H1 (cell line): ENCODE data around the gene ECPAS. TPM values are rescaled to one million over a fixed set of nuclear protein-coding genes. Genes with fewer than 3 reads are reported as not detected.

ENCODE experiments used
- BCL11A ChIP-seq, 2 experiments: IDR thresholded peaks; one replicate each; pipeline ENCODE4 v1.6.1; 2011; ENCODE audit warnings: low read depth in 2 of 2, low read length in 2 of 2, mild to moderate bottlenecking in 2 of 2
- polyA plus RNA-seq, 7 experiments: library from polyadenylated mRNA; depleted of rRNA in 3 of 7; stranded (reverse) in 5 of 7; unstranded in 2 of 7; fragments of >200 nt in 5 of 7; fragments of 200-250 nt in 2 of 7; gene quantifications; 1 replicate in 5 of 7; 2 replicates in 1 of 7; 4 replicates in 1 of 7; pipeline versions ENCODE4 v1.2.1 to v1.2.3, GENCODE V29; 2011 to 2013; ENCODE audit warnings: missing spikeins in 2 of 7, mixed read lengths in 2 of 7
- total RNA-seq: library from RNA; stranded (reverse); fragmentation: NEBNext Ultra II Directional; extraction: Animal tissue kit (Norgen Biotek cat#: 25700); gene quantifications from 2 replicates; pipeline ENCODE4 v1.2.1, GENCODE V29; 2021

Gene ECPAS
- total and polyA plus RNA-seq, 2 of the 8 experiments (the other 6 are each of a cell fraction or from before 2014, with no cell fraction given) = 20.9 to 131 TPM

DNA sequence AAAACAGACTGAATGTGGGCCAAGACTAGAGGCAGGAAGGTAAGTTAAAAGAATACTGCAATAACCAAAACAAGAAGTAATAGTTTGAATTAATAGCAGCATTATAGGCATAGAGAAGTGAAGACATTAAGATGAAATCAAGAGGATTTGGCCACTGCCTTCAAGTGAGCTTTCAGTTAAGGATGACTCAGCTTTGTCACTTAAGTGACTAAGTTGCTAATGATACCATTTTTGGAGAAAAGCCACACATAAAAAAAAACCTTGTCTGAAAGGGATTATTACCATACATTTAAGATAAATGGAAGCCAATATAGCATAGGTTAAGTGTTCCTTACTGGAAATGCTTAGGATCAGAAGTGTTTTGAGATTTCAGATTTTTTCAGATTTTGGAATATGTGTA is 57.0 kb downstream of the ECPAS start (continued):
- TF ChIP-seq BCL11A (IDR thresholded peaks at IDR 0.05; ENCODE audit: low read depth in 2 of 2, low read length in 2 of 2) = no peak
